ENCODE results near the gene GALT.

The GALT gene

GRCh38 chr9:34652602-34653000, 6.1 kb downstream of the GALT start:
- DNase-seq = no peak

GRCh38 chr9:34653151-34654072, 6.9 kb downstream of the GALT start:
- DNase-seq = no peak

- no peak for DNase-seq
Measured at GRCh38 chr9:34654323-34655051, 8.0 kb downstream of the GALT start.

- no peak for DNase-seq
Measured at GRCh38 chr9:34655394-34655793, 8.9 kb downstream of the GALT start.

GRCh38 chr9:34656992-34657391, 10.5 kb downstream of the GALT start:
- DNase-seq = no peak

GRCh38 chr9:34658461-34658860, 12.0 kb downstream of the GALT start:
- no peak for DNase-seq

- no peak for DNase-seq
Measured at GRCh38 chr9:34659592-34660253, 13.2 kb downstream of the GALT start.

GRCh38 chr9:34662526-34663302, 16.2 kb downstream of the GALT start, which contains the start of gene CCL27:
Gene CCL27 (minus strand): TSS chr9:34662657. CDS start chr9:34662633, 24 bp downstream.
- no peak for DNase-seq

- DNase-seq = peak; percentile 12
Measured at GRCh38 chr9:34663303-34663605, 16.8 kb downstream of the GALT start.

- peak; percentile 70 for DNase-seq
Measured at GRCh38 chr9:34664281-34665066, 18.0 kb downstream of the GALT start.

GRCh38 chr9:34665067-34665380, 18.5 kb downstream of the GALT start:
- no peak for DNase-seq

- peak; percentile 84 for DNase-seq
Measured at GRCh38 chr9:34665381-34666250, 19.1 kb downstream of the GALT start.

GRCh38 chr9:34669809-34670562, 23.5 kb downstream of the GALT start:
- DNase-seq = no peak

GRCh38 chr9:34671307-34671706, 24.8 kb downstream of the GALT start:
- no peak for DNase-seq

- no peak for DNase-seq
Measured at GRCh38 chr9:34674440-34674839, 28.0 kb downstream of the GALT start.

- peak; percentile 56 for DNase-seq
Measured at GRCh38 chr9:34675048-34675714, 28.7 kb downstream of the GALT start.

- DNase-seq = no peak
Measured at GRCh38 chr9:34675869-34676268, 29.4 kb downstream of the GALT start.

GRCh38 chr9:34684145-34684544, 37.7 kb downstream of the GALT start:
- DNase-seq = peak; percentile 43

- DNase-seq = no peak
Measured at GRCh38 chr9:34684816-34685215, 38.3 kb downstream of the GALT start.

GRCh38 chr9:34685591-34685990, 39.1 kb downstream of the GALT start:
- DNase-seq = no peak

Measured in activated naive CD4-positive, alpha-beta T cell treated with Interleukin-2 at 50 U/mL for 16 hours (primary cell).